ENCODE data around the gene CAPN13.

CAPN13 gene

DNA sequence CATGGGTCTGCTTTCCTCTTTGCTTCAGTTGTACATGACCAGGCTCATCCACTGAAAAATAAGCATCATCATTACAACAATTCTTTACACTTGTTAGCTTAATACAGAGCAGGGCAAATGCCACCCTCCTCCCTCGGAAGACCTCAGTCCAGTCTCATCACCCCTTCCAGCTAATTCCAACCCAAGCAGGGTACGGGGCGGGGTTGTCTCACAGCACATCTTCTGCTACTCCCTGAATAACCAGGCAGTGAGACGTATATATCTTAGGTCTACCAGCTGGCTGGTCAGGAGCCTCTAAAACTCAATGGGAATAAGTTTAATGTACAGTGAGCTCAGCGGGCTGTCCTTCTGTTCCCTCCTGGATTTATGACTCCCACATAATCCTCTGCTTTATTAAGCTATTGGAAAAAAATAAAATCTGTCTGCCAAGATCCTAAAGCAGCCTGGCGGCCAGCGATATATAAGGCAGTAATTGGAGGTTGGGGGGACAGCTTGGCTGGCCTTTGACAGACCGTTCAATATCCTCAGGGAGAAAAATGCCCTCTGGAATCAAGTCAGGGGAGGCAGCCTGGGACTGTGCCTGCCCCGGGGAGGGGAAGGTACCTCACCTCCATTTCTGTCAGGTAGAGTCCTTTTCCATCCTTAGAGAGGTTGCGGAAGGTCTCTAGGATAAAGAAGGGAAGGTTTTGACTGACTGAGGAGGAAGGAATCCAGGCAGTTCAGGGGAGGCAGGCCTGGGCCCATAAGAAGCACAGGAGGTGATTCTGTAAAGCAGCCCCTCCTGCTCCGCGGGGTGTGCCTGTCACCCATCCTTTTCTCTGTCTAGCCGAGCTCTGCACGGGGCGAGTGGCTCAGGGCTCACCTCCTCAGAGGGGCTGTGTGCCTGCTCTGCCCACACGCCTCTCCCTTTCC lies 76.3 kb downstream of the CAPN13 start:
- DNase-seq (ENCODE audit: low spot score), result no peak

DNA sequence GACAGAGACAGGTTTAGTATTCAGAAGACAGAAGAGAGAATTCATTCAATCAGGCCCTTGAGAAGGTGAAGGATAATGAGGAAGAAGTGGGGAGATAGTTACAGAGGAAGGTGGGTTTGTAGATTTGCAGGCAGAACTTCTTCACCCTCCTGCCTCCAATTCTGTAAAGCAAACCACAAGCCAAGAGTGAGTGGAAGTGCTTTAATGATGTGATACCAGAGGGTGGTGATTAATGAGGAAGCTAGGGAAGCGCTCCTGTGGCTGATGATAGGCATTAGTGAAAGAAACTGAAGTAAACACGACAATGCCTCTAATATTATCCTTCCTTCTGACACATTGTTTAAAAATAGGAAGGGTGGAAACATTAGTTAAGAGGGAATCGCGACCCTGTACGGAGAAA lies 78.2 kb downstream of the CAPN13 start:
- no peak for DNase-seq (ENCODE audit: low spot score)

DNA sequence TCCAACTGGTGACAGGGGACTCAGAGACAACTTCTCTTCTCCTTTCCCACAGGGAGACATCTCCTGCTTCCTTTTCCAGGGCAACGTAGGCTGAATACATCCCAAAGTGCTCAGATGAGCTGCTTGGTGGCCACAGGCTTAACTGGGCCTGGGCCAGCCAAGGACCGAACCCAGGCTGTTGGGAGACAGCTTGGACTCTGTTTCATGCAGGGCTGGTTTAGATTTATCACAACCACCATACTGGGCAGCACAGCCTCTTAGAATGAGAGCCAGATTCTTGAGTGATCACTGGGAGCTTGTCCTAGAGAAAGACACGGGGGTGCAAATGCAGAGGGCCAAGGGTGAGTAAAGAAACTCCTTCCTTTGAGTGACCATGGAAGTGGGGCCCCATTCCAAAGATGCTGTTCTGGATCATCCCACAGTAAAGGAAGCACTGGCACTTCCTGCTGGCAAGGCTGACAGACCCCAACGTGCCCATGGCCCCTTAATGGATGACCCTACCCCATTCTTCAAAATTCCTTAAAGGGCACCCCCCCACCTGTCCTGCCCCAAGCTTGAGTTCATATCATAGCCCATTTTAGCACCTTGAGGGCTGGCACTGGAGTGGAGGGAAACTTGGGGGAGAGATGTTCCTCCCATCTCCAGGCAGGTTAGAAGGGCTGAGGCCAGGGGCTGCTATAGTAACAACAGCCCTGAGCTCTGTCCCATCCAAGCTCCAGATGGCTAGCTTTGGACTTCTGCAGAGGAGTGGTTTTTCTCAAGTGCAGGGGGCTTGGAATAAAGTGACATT lies 84.1 kb downstream of the CAPN13 start:
- DNase-seq (ENCODE audit: low spot score), result no peak

DNA sequence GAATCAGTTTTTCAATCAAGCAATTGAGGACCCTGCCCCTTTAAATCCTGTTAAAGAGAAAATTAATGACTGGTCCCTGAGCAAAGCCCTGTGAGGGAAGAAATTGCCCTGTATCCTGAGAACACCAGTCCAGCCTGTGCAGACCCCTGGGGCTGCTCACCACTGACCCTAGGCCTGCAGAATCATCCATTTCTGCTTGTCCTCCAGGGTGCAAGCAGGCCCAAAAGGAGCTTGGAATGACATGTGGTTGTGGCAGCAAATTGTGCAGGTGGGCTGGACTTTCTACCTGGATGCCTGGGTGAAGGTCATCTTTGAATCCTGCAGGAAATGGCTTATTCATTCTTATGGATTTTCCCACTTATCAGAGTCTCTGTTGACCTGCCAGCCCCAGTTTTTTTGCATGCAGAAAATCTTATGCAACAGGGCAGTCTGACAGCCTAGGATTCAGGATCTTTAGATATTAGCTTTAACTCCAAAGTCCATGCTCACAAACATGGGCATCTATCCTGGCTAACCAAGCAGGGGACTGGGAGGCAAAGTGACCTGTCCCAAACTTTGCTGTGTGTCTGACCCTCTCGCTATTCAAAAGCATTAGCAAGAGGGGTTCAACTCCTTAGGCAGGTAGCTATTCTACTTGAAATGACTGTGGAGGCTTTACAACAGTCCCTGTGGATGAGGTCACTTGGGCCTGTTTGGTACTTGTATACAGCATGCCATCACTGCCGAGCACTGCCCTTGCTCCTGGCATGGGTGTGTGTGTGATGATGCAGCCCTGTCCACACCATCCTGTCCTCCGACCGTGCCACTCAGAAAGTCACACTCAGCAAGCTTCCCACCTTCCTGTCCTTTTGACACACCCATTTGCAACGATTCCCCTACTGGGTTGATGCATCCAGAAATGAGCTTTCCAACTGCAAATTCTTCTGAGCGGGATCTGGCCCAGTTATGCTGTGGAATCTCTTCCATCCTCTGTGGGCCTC lies 85.3 kb downstream of the CAPN13 start:
- no peak for DNase-seq (ENCODE audit: low spot score)

DNA sequence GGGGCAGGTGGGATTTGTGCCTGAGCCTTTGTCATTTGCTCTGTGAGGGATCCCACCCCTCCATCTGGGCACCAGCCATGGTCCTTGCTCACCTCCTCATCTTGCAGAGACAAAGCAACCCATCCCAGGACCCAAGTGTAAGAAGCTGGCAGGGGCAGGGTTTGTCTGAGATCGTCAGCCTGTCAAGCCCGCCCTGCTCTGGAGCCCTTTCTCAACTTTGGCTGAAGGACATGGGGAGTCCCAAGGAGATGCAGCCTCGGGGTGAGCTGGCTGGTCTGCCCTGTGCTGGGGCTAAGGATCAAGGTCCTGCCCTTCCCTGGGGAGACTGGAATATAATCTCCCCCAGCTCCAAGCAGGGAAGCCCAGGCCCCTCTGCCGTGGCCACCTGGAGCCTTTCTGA lies 86.0 kb downstream of the CAPN13 start:
- no peak for DNase-seq (ENCODE audit: low spot score)

DNA sequence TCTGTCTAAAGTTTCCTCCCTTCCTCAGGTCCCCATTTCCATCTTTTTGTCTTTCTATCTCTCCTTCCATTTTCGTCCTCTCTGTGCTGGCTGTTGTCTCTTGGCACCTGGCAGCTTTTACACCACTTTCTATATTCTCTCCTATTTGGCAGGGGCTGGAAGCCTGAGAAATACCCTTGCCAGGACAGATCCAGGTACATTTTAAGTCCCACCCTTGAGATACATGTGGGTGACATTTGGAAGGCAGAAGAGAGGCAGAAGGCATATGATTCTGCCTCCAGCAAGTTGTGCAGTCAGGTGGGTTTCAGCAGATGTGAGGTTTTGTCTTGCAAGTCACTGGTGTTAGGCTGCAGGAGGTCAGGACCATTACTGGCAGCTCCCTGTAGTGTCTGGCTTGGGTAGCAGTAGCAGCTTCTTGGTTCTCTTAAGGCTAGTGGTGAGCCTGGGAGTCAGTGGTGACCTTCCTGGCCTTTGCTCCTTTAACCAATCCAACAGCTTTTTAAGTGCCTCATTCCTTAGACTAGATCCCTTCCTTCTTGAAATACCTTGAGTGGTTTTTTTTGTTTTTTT lies 90.1 kb downstream of the CAPN13 start:
- DNase-seq (ENCODE audit: low spot score), result no peak

DNA sequence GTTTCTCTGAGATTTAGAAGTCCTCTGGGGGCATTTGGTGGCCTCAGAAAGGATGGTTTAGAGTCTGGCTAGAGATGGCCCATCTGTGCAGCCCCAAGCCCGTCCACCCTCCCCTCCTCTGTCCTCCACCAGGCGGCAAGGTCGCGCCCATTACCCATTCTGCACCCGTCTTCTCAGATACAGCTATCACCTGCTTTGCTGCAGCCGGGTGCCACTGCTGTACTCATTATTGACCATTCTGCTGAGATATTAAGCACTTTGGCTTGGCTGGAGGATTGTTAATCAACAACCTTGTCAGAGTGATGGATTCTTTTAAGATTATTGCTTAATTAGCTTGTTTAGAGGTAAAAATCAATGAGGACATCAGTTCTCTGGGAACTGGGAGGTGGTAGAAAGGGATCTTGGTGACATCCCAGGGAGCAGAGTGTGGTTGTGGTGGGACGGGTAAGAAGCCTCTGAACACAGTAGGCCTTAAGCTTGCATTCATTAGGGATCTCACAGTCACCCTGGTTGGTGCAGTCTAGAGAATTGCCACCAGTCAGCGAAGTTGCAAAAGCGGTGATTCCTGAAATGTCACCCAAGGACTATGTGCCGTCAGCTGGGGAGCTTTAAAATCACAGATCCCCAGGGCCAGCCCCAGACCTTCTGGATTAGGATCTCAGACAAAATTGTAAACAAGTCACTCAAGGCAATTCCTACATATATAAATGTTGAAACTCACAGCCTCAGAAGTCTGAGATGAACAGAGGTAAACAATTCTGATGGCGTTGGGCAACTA lies 90.9 kb downstream of the CAPN13 start:
- no peak for DNase-seq (ENCODE audit: low spot score)

DNA sequence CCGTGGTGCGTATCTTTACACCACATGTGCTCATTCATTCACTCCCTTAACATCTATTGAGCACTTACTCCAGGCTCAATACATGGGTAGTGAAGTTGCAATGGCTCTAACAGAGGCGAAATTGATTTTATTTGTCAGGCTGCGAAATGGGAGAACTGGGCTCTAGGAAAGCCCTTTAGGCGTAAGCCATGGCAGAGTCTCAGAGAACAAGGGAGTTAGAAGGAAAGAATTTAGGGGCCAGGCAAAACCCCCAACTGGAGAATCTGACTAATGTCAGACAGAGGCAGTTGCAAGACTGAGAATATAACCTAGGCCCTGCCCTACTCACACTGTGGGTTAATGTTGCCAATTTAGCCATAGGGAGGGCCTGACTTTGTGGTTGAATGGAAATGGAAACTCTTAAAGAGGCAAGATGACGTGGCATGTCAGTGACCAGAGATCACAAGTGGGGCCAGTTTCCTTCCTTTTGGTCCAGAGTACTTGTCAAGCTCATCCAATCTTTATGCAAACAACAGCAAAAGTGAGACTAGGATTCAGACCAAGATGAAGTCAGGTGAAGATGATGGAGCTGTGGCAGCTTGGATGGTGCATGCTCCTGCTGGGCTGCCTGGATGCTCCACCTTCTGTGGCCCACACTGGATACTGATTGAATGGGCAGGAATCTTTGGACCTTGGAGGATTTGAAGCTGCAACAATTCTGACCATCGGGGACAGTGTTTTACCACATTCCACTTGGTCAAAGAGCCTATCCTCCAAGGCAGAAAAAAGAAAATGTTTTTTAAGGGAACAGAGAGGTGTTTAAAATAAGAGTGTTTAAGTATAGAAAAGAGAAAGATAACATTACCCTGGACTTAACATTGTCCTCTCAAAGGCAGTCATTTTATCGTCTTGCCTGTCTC lies 92.2 kb downstream of the CAPN13 start:
- DNase-seq (ENCODE audit: low spot score), result no peak

DNA sequence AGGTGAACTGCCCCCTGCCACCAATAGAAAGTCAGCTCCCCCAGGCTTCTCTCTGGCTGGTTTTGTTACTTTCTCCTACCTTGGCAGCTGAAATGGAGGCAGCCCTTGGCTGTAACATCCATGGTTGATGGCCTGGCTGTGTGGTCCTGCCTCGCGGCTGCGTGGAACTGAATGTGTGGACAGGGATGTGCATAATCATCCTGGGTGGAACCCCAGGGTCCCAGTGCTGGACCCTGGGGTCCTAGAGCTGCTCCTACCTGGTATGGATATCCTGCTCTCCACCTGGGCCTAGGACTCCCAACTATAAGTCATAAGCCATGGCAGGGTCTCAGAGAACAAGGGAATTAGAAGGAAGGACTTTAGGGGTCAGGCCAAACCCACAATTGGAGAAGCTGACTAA lies 93.5 kb downstream of the CAPN13 start:
- DNase-seq (ENCODE audit: low spot score), result no peak

DNA sequence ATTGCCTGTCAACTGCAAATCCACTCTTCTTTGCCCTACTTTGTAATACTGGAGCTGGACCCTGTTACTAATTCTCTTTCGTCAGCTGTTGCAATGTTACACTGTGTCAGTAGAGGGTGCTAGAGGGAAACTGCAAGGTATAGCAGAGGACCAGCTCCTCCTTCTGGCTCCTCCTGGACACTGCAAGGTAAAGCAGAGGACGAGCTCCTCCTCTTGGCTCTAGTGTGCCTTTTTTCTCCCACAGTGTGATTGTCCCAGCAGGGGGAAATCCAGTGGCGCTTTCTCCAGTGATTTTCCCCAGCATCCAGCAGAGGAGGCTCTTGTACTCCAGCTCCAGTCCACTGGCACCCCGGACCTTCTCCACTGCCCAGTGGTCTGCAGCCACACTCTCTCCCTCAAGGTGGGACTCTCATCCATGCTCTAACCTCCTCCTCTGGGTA lies 95.6 kb downstream of the CAPN13 start:
- DNase-seq (ENCODE audit: low spot score), result peak; percentile 89

DNA sequence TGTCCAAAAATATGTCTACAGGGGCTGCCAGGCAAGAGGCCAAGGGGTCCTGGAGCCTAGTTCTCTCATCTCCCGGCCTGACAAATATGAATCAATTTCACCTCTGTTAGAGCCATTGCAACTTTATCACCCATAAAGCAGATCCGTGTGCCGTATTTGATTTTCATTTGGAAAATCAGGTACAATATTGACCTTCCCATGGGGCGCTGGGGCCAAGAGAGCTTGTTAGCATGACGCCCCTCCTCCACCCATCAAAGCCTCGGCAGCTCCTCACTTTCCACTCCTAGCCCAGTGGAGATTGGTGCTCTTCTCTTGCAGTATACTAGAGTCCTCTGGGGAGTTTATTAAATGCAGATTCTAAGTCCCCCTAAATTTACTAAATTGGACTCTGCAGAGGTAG lies 96.8 kb downstream of the CAPN13 start:
- DNase-seq (ENCODE audit: low spot score), result no peak

DNA sequence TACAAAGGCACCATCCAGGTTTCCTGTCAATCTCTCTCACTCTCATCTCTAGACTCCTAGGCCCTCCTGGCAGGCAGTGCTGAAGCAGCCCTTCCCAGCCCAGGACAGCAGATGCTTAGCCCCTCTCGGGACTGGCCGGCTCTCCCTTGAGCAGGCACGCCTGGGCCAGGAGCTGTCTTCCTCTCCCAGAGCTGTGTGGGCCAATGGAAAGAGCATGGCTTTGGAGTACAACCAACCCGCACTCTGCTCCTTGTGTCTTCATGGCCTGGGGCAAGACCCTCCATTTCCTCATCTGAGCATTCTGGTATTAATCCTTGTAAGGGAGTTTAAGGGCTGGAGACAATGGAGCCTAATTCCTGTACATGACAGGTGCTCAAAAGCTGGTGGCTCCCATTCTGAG lies 97.2 kb downstream of the CAPN13 start:
- no peak for DNase-seq (ENCODE audit: low spot score)

DNA sequence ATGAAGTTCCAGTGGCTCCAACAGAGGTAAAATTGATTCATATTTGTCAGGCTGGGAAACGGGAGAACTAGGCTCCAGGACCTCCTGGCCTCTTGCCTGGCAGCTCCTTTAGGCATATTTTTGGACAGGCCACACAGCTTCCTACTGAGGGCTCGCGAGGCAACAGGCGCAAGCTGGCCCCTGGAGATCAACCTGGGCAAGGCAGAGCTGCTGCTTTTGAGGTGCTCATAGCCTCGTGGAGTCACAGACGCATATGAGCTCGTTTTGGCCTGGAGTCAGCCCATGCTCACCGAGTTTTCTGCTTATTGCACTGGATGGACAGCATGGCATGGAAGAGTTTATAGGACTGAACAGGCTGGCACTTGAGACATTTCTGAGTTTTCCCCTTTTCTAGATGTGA lies 97.7 kb downstream of the CAPN13 start:
- DNase-seq (ENCODE audit: low spot score), result no peak

DNA sequence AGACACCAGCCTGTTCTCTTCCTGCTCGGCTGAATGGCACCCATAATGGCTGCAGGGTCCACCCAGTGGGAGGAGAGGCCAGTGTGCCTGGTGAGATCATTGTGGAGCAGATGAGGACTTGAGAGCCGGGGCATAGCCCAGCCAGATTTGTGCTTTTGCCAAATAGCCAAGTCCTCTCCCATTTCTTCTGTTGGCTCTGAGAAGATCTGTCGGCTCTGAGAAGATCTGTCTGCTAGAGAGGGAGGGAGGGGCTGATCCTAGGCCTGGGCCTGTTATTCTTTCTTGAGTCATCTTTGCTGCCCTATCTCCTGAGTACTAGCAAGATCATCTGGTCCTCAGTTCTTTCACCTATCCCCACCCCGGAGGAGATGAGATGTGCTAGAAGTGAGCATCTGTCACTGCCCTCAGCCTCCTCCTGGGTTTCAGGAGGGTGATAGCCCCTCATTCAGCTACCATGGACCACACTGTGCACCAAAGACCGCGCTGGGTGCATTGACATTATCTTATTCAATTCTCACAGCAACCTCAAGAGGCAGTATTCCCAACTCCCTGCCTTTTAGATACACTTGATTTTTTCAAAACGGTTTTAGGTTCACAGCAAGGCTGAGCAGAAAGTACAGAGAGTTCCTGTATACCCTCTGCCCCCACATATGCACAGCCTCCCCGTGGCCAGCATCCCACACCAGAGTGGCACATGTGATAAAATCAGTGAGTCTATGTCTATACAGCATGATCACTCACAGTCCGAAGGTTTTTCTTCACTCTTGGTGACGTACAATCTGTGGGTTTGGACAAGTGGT lies 98.6 kb downstream of the CAPN13 start:
- DNase-seq (ENCODE audit: low spot score), result no peak

DNA sequence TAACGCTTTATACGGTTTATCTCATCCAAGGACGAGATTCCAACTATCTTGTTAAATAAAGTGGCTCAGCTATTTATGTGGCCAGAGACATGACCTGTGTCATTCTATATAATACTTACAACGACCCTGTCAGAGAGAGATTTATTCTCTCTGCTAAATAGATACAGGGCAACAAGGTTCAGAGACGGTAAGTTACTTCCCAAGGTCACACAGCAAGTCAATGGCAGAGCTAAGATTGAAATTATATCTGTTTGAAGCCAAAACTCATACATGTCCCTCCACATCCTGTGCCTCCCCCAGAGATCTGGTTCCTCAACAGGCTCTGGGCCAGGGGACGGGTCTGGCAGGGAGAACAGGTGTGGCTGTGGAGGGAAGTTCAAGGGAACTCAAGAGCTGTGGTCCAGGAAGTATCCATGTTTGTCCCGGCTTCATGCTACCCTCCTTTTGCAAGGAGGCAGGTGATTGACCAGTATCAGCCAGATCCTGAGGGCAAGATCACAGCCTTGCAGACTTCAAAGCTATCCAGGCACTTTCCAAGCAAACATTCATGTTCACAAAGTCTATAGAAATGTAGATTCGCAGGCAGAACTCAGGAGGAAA lies 99.8 kb downstream of the CAPN13 start:
- no peak for DNase-seq (ENCODE audit: low spot score)

DNA sequence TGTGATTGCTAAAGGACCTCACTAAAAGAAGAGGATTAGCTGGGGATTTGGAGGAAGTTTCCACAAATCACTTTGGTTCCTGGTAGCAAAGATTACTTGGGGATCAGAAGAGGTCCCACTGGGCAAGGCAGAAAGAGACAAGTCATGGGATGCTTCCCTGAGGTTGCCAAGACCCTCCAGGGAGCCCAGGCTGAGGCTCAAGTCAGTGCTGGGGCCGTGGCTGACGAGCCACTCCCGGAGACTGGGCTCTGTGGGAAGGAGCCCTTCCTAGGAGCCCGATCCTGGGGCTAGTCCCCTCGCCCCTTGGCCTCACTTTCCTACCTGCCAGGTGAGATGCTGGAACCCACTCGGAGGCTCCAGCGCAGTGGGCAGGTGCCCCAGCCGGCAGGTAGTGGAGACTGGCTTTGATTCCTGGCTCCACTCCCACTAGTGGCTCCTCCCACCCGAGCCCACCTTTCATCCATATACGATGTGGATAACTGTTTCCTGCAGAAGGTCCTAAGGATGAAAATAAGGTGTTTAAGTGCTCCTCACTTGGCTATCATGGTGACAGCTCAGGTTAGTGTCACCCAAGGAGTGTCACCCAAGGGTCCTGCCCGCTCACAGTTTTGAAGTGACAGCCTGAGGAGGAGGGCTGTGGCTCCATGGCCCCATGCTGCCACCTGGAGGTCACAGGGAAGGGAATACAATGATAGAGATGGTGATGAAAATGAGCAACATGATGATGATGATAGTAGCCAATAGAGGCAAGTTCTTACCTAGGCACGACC lies 100.5 kb downstream of the CAPN13 start:
- DNase-seq (ENCODE audit: low spot score), result peak; percentile 76

DNA sequence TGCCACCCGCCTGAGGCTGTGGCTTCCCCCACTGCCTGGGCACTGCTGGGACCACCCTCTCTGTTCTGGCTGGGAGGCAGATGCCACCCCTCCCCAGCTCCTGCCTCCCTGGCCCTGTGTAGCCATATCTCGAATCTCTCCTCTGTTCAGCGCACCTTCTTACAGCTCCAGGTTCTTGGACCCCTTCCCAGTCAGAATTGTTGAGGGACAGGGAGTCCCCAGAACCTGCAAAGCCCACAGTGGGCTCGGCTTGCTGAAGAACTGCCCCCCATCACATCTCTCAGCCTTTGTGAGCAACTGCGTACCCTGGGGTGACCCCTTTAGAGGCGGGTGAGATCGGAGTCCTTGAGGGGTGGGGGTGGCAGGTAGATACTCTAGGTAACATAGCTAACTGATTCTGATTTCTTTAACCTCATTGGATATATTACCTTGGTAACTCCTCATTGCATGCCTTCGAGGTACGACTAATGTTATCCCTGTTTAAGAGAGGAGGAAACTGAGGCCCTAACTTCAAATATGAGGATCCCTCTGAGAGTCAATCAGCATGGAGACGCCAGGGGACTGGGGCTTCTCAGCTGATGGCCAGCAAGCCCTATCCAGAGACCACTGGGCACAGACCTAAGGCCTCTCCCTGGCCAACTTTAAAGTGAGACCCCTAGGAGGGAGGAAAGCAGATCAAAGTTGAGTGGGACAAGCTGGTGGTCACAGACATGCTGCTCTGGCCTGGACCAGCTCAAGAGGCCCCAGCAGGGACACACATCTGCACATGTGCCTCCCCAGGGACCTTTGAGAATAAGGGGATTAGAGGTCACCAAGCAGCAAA lies 101.3 kb downstream of the CAPN13 start:
- no peak for DNase-seq (ENCODE audit: low spot score)
